Lung (tissue), 12 donors: ENCODE measurements around the gene RXFP4. TPM values are rescaled to one million over a fixed set of nuclear protein-coding genes. Genes with fewer than 3 reads are reported as not detected.

Source experiments
- ATAC-seq: fragments of 200-7000 bp; cut with Tn5 transposase; one replicate; pipeline ENCODE4 v1.9.1; 2020; ENCODE audit warnings: moderate number of reproducible peaks; ENCODE audit not compliant: insufficient read depth, low FRiP score
- DNase-seq, 3 donors: peaks; one replicate each; pipeline ENCODE4 v3.0.0-alpha.2; 2013 to 2017
- H3K27ac ChIP-seq, 2 donors: one replicate each; pipeline ENCODE4 v1.5.1; 2013; ENCODE audit warnings: mild to moderate bottlenecking in 2 of 2, moderate library complexity in 2 of 2, control low read depth in 1 of 2, inconsistent platforms in 1 of 2, low read depth in 1 of 2, low read length in 1 of 2
- H3K27me3 ChIP-seq, 3 donors: one replicate each; pipeline ENCODE4 v1.5.1; 2013; ENCODE audit warnings: low read length in 2 of 3; ENCODE audit not compliant: control insufficient read depth in 3 of 3, insufficient read depth in 3 of 3
- H3K36me3 ChIP-seq, 4 donors: one replicate each; pipeline ENCODE4 v1.5.1; 2013; ENCODE audit warnings: low read length in 4 of 4, mild to moderate bottlenecking in 1 of 4, moderate library complexity in 1 of 4; ENCODE audit not compliant: control insufficient read depth in 4 of 4, insufficient read depth in 4 of 4
- H3K4me1 ChIP-seq, 5 donors: one replicate each; pipeline ENCODE4 v1.5.1; 2013; ENCODE audit warnings: low read length in 5 of 5, mild to moderate bottlenecking in 2 of 5, moderate library complexity in 1 of 5; ENCODE audit not compliant: control insufficient read depth in 5 of 5, insufficient read depth in 5 of 5
- H3K4me3 ChIP-seq: one replicate; pipeline ENCODE4 v1.5.1; 2013; ENCODE audit warnings: mild to moderate bottlenecking, control low read depth, moderate library complexity
- H3K9ac ChIP-seq, 2 donors: one replicate each; pipeline ENCODE4 v1.5.1; 2013; ENCODE audit warnings: low read length in 2 of 2, control low read depth in 1 of 2; ENCODE audit not compliant: insufficient read depth in 1 of 2
- H3K9me3 ChIP-seq, 4 donors: one replicate each; pipeline ENCODE4 v1.5.1; 2013; ENCODE audit warnings: low read length in 3 of 4, mild to moderate bottlenecking in 1 of 4, moderate library complexity in 1 of 4; ENCODE audit not compliant: control insufficient read depth in 4 of 4, insufficient read depth in 3 of 4
- WGBS, 2 donors: extraction: QIAGEN DNeasy Blood & Tissue Kit; methylation state at CpG; one replicate each; pipeline ENCODE4 v1.1.7; 2013; 5-methylcytosine and 5-hydroxymethylcytosine counted together
- polyA plus RNA-seq, 2 donors: library from polyadenylated mRNA; stranded (reverse); fragments of 200-250 nt; gene quantifications; one replicate each; pipeline ENCODE4 v1.2.1, GENCODE V29; 2013
- total RNA-seq, 2 donors: library from RNA; depleted of rRNA in 1 of 2; stranded (reverse); fragments of >200 nt in 1 of 2; gene quantifications; one replicate each; pipeline ENCODE4 v1.2.1, GENCODE V29; 2014 to 2021
- TF ChIP-seq, protein P1 (sequence below): IDR thresholded peaks from 2 replicates; pipeline ENCODE4 v1.5.1; 2012; ENCODE audit warnings: mild to moderate bottlenecking; ENCODE audit errors: control extremely low read depth, extremely low read depth
- donor health status: control.
- donor health status: control.
- donor health status: Bipolar disorder and iron deficiency.
- donor health status: healthy.
- donor health status: DM: yes; HTN: yes; CAD: no.

Gene RXFP4
- total and polyA plus RNA-seq, 4 donors = 0.05 to 0.20 TPM; not detected in 2

- Histone ChIP-seq H3K27me3 (no peaks in the 10 kb centered on the region), H3K9ac (no peak overlapping the region), H3K4me3 (no peak overlapping the region), H3K9me3 (no peaks in the 10 kb centered on the region), H3K4me1 (no peaks in the 10 kb centered on the region), H3K27ac (no peak overlapping the region), H3K36me3 (peaks cover 34 to 41% (median 39%) of the 10 kb centered on the region in 4 donors)
- TF ChIP-seq, protein P1, sequence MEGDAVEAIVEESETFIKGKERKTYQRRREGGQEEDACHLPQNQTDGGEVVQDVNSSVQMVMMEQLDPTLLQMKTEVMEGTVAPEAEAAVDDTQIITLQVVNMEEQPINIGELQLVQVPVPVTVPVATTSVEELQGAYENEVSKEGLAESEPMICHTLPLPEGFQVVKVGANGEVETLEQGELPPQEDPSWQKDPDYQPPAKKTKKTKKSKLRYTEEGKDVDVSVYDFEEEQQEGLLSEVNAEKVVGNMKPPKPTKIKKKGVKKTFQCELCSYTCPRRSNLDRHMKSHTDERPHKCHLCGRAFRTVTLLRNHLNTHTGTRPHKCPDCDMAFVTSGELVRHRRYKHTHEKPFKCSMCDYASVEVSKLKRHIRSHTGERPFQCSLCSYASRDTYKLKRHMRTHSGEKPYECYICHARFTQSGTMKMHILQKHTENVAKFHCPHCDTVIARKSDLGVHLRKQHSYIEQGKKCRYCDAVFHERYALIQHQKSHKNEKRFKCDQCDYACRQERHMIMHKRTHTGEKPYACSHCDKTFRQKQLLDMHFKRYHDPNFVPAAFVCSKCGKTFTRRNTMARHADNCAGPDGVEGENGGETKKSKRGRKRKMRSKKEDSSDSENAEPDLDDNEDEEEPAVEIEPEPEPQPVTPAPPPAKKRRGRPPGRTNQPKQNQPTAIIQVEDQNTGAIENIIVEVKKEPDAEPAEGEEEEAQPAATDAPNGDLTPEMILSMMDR = no peak
- 95 to 98% methylated on average over 12 of the region's 12 CpGs for WGBS, 2 donors
- DNase-seq (no peak), ATAC-seq (no peak)
Observed at GRCh38 chr1:155904261-155904660, 37.2 kb upstream of the RXFP4 start.

GRCh38 chr1:155909894-155910293 is 31.5 kb upstream of the RXFP4 start:
- peaks cover 0 to 10% (median 1%) of the 10 kb centered on the region in 5 donors for H3K4me1 ChIP-seq
- H3K4me3 ChIP-seq = no peak overlapping the region
- WGBS, 2 donors = 33 to 44% methylated on average over 4 of the region's 4 CpGs
- DNase-seq (peak in 2 of 3 donors; percentile 15 to 34), ATAC-seq (peak; percentile 44)
- TF ChIP-seq, protein P1 = no peak
- H3K9ac ChIP-seq = peak overlapping the region in 1 of 2 donors; percentile 94
- H3K27me3 ChIP-seq = no peaks in the 10 kb centered on the region
- peaks cover 22 to 25% (median 25%) of the 10 kb centered on the region in 4 donors for H3K36me3 ChIP-seq
- peak overlapping the region in 1 of 2 donors; percentile 69 for H3K27ac ChIP-seq
- no peaks in the 10 kb centered on the region for H3K9me3 ChIP-seq

DNA sequence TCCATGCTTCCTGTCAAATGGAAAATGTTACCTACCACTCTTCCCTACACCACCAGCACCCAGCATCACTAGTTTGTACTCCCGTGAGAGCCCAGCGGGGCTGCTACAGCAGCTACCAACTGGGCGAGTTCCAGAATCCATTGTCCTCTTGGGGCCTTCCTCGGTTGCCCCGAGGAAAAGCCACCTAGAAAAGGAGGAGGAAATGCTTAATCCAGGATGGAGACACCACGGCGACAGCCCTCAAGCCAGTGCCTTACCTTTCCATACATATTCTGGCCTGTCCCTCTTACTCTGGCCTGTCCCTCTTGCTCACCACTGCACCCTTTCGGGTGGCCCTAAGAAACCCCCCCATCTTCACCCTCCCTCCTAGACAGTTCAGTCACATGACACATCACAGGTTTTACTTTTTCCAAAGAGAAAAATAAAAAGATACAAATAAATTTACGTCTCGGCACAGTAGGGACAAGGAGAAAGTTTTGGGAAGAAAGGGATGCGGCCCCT is 30.8 kb upstream of the RXFP4 start:
- ATAC-seq (no peak), DNase-seq (peak; percentile 37 to 55 (median 54))
- Histone ChIP-seq H3K9ac (peak overlapping the region; percentile 59 to 94), H3K4me3 (peak overlapping the region; percentile 60), H3K27me3 (no peaks in the 10 kb centered on the region), H3K9me3 (no peaks in the 10 kb centered on the region), H3K4me1 (peaks cover 0 to 10% (median 1%) of the 10 kb centered on the region in 5 donors), H3K36me3 (peaks cover 18 to 30% (median 24%) of the 10 kb centered on the region in 4 donors), H3K27ac (peak overlapping the region; percentile 84 to 89)
- TF ChIP-seq, protein P1 = no peak
- 3% methylated on average over 11 of the region's 11 CpGs for WGBS, 2 donors
